WTC11 (cell line): Measurements from ENCODE around the gene UCHL3. TPM values are rescaled to one million over a fixed set of nuclear protein-coding genes. Genes with fewer than 3 reads are reported as not detected.

Experiments used
- ATAC-seq: fragments of 200-7000 bp; cut with Tn5 transposase; 2 replicates; pipeline ENCODE4 v1.10.0; 2021; ENCODE audit warnings: mild to moderate bottlenecking, moderate library complexity
- CTCF ChIA-PET: fragments of 300-600 bp; sonication (Branson Sonifier 250); formaldehyde crosslinking; loops from one replicate; lab custom pipeline; 2021; ENCODE audit warnings: antibody characterized with exemption; lab: Charles Lee
- POLR2A ChIA-PET: fragments of 350-600 bp; sonication (Branson Sonifier 250); formaldehyde crosslinking; loops from one replicate; lab custom pipeline; 2021; ENCODE audit warnings: antibody characterized with exemption; lab: Charles Lee
- DNase-seq: peaks from one replicate; pipeline ENCODE4 v3.0.0; 2021; ENCODE audit warnings: low spot score
- H3K27ac Mint-ChIP-seq: 2 replicates; pipeline ENCODE4 v1.8.0; 2021; ENCODE audit warnings: mixed read lengths
- H3K27me3 Mint-ChIP-seq: 2 replicates; pipeline ENCODE4 v1.8.0; 2021; ENCODE audit warnings: low read depth, mild to moderate bottlenecking, moderate library complexity, mixed read lengths
- H3K36me3 Mint-ChIP-seq: 2 replicates; pipeline ENCODE4 v1.8.0; 2021; ENCODE audit warnings: mixed read lengths
- H3K4me1 Mint-ChIP-seq: 2 replicates; pipeline ENCODE4 v1.8.0; 2022; ENCODE audit warnings: mixed read lengths
- H3K4me3 Mint-ChIP-seq: 2 replicates; pipeline ENCODE4 v1.8.0; 2021; ENCODE audit warnings: mild to moderate bottlenecking, moderate library complexity, mixed read lengths
- H3K9me3 Mint-ChIP-seq: 2 replicates; pipeline ENCODE4 v1.8.0; 2021; ENCODE audit warnings: mixed read lengths
- CREB1 ChIP-seq: sonication (generic); formaldehyde crosslinking; IDR thresholded peaks from 2 replicates; pipeline ENCODE4 v1.8.0; 2023; ENCODE audit warnings: mild to moderate bottlenecking, missing genetic modification reagents
- EMX1 ChIP-seq: fragments of 250-450 bp; sonication (Bioruptor Pico); IDR thresholded peaks from 2 replicates; pipeline ENCODE4 v1.8.0; 2021; ENCODE audit warnings: mild to moderate bottlenecking
- GTF2I ChIP-seq: fragments of 250-450 bp; sonication (Bioruptor Pico); conservative IDR thresholded peaks from 2 replicates; pipeline ENCODE4 v1.4.0; 2021; ENCODE audit warnings: mild to moderate bottlenecking
- JUN ChIP-seq: sonication (generic); formaldehyde crosslinking; IDR thresholded peaks from 2 replicates; pipeline ENCODE4 v1.8.0; 2023; ENCODE audit warnings: mild to moderate bottlenecking, missing genetic modification reagents
- MXD4 ChIP-seq: fragments of 250-450 bp; sonication (Bioruptor Pico); IDR thresholded peaks from 2 replicates; pipeline ENCODE4 v1.8.0; 2021; ENCODE audit warnings: mild to moderate bottlenecking, moderate library complexity, borderline replicate concordance
- NFYB ChIP-seq: sonication (generic); formaldehyde crosslinking; conservative IDR thresholded peaks from 2 replicates; pipeline ENCODE4 v1.8.0; 2022; ENCODE audit warnings: low read depth, missing genetic modification reagents
- NR3C1 ChIP-seq: sonication (generic); formaldehyde crosslinking; conservative IDR thresholded peaks from 2 replicates; pipeline ENCODE4 v1.8.1; 2023; ENCODE audit warnings: low read depth, mild to moderate bottlenecking, missing genetic modification reagents
- TCF7 ChIP-seq: sonication (generic); formaldehyde crosslinking; IDR thresholded peaks from 2 replicates; pipeline ENCODE4 v1.8.0; 2022; ENCODE audit warnings: mild to moderate bottlenecking, low read depth, missing genetic modification reagents, moderate library complexity
- ZNF121 ChIP-seq: sonication (generic); formaldehyde crosslinking; IDR thresholded peaks from 2 replicates; pipeline ENCODE4 v1.8.0; 2023; ENCODE audit warnings: missing genetic modification reagents
- ZNF396 ChIP-seq: fragments of 250-450 bp; sonication (Bioruptor Pico); IDR thresholded peaks from 2 replicates; pipeline ENCODE4 v1.8.0; 2021; ENCODE audit warnings: mild to moderate bottlenecking, moderate library complexity, borderline replicate concordance
- ZNF416 ChIP-seq: fragments of 250-450 bp; sonication (Bioruptor Pico); IDR thresholded peaks from 2 replicates; pipeline ENCODE4 v1.9.0; 2021; ENCODE audit warnings: mild to moderate bottlenecking, inconsistent platforms
- ZNF671 ChIP-seq: fragments of 250-450 bp; sonication (Bioruptor Pico); IDR thresholded peaks from 2 replicates; pipeline ENCODE4 v1.8.0; 2021; ENCODE audit warnings: mild to moderate bottlenecking
- total RNA-seq: library from RNA; stranded (reverse); gene quantifications from 3 replicates; pipeline ENCODE4 v1.2.3, GENCODE V29; 2021
- TF ChIP-seq, protein P1 (sequence below): sonication (generic); formaldehyde crosslinking; IDR thresholded peaks from 2 replicates; pipeline ENCODE4 v1.8.0; 2023; ENCODE audit warnings: missing genetic modification reagents, mild to moderate bottlenecking, borderline replicate concordance
- TF ChIP-seq, protein P2 (sequence below): sonication (generic); formaldehyde crosslinking; IDR thresholded peaks from 2 replicates; pipeline ENCODE4 v1.8.1; 2022; ENCODE audit warnings: low read depth, missing genetic modification reagents, borderline replicate concordance
- TF ChIP-seq, protein P3 (sequence below): sonication (generic); formaldehyde crosslinking; IDR thresholded peaks from 2 replicates; pipeline ENCODE4 v1.8.0; 2023; ENCODE audit warnings: missing genetic modification reagents
- TF ChIP-seq, protein P4 (sequence below): fragments of 250-450 bp; sonication (Bioruptor Pico); IDR thresholded peaks from 2 replicates; pipeline ENCODE4 v2.1.2; 2022; ENCODE audit warnings: mild to moderate bottlenecking, moderate library complexity
- TF ChIP-seq, protein P5 (sequence below): sonication (generic); formaldehyde crosslinking; IDR thresholded peaks from 2 replicates; pipeline ENCODE4 v1.8.0; 2022; ENCODE audit warnings: mild to moderate bottlenecking, missing genetic modification reagents
- TF ChIP-seq, protein P6 (sequence below): fragments of 250-450 bp; sonication (Bioruptor Pico); IDR thresholded peaks from 2 replicates; pipeline ENCODE4 v1.8.0; 2021; ENCODE audit warnings: mild to moderate bottlenecking

The UCHL3 gene
- total RNA-seq, 1 experiment from 2014 or later = 46.9 TPM

DNA sequence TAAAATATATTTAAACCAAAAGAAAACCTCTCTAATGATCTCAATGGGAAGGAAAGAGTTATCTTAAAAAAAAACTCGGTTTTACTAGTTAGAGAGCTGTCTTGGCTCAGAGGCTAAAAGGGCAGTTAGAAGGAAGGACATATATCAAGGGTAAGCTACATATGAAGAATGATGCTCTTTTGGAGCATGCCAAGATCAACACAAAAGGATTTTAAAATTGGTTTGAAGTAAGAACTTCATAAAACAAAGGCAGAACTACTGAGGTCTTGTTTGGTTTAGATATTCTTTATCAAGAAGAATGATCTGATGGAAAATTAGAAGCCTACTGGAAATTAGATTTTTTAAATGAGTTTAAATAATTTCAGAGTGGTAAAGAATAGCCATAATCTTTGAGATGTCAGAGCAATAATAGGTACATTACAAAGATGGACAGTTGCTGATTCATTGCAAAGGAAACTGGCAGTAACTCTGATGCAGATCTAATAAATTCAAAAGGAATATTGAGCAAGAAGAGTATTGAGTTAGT, 47.1 kb downstream of the UCHL3 start (continued):
- TF ChIP-seq, protein P1, sequence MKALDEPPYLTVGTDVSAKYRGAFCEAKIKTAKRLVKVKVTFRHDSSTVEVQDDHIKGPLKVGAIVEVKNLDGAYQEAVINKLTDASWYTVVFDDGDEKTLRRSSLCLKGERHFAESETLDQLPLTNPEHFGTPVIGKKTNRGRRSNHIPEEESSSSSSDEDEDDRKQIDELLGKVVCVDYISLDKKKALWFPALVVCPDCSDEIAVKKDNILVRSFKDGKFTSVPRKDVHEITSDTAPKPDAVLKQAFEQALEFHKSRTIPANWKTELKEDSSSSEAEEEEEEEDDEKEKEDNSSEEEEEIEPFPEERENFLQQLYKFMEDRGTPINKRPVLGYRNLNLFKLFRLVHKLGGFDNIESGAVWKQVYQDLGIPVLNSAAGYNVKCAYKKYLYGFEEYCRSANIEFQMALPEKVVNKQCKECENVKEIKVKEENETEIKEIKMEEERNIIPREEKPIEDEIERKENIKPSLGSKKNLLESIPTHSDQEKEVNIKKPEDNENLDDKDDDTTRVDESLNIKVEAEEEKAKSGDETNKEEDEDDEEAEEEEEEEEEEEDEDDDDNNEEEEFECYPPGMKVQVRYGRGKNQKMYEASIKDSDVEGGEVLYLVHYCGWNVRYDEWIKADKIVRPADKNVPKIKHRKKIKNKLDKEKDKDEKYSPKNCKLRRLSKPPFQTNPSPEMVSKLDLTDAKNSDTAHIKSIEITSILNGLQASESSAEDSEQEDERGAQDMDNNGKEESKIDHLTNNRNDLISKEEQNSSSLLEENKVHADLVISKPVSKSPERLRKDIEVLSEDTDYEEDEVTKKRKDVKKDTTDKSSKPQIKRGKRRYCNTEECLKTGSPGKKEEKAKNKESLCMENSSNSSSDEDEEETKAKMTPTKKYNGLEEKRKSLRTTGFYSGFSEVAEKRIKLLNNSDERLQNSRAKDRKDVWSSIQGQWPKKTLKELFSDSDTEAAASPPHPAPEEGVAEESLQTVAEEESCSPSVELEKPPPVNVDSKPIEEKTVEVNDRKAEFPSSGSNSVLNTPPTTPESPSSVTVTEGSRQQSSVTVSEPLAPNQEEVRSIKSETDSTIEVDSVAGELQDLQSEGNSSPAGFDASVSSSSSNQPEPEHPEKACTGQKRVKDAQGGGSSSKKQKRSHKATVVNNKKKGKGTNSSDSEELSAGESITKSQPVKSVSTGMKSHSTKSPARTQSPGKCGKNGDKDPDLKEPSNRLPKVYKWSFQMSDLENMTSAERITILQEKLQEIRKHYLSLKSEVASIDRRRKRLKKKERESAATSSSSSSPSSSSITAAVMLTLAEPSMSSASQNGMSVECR (CRISPR knock-in tag) = no peak
- TF ChIP-seq NFYB (CRISPR knock-in tag) = no peak

DNA sequence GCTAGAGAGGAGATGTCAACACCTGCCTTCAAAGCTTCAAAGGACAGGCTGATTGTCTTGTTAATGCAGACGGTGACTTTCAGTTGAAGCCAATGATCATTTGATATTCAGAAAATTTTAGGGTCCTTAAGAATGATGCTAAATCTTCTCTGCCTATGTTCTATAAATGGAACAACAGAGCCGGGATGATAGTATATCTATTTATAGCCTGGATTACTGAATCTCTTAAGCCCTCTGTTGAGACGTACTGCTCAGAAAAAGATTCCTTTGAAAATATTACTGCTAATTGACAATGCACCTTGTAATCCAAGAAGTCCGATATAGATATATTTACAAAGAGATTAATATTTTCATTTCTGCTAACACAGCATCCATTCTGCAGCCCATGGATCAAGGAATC, 50.8 kb downstream of the UCHL3 start:
- Mint-ChIP-seq H3K4me3 (no peak overlapping the region), H3K9me3 (peaks cover 8% of the 10 kb centered on the region; the same call in 1 of the 2 replicates), H3K36me3 (peaks cover 14% of the 10 kb centered on the region), H3K4me1 (no peaks in the 10 kb centered on the region), H3K27me3 (no peaks in the 10 kb centered on the region), H3K27ac (no peak overlapping the region)
- DNase-seq = no peak
- ChIA-PET CTCF (no interaction called here), POLR2A (no interaction called here)
- ATAC-seq = no peak
- TF ChIP-seq, protein P2, sequence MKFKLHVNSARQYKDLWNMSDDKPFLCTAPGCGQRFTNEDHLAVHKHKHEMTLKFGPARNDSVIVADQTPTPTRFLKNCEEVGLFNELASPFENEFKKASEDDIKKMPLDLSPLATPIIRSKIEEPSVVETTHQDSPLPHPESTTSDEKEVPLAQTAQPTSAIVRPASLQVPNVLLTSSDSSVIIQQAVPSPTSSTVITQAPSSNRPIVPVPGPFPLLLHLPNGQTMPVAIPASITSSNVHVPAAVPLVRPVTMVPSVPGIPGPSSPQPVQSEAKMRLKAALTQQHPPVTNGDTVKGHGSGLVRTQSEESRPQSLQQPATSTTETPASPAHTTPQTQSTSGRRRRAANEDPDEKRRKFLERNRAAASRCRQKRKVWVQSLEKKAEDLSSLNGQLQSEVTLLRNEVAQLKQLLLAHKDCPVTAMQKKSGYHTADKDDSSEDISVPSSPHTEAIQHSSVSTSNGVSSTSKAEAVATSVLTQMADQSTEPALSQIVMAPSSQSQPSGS (CRISPR knock-in tag) = no peak
- TF ChIP-seq, protein P3, sequence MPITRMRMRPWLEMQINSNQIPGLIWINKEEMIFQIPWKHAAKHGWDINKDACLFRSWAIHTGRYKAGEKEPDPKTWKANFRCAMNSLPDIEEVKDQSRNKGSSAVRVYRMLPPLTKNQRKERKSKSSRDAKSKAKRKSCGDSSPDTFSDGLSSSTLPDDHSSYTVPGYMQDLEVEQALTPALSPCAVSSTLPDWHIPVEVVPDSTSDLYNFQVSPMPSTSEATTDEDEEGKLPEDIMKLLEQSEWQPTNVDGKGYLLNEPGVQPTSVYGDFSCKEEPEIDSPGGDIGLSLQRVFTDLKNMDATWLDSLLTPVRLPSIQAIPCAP (CRISPR knock-in tag) = no peak
- no peak for TF ChIP-seq CREB1 (CRISPR knock-in tag)
- TF ChIP-seq ZNF416 (CRISPR knock-in tag) = no peak
- TF ChIP-seq, protein P4, sequence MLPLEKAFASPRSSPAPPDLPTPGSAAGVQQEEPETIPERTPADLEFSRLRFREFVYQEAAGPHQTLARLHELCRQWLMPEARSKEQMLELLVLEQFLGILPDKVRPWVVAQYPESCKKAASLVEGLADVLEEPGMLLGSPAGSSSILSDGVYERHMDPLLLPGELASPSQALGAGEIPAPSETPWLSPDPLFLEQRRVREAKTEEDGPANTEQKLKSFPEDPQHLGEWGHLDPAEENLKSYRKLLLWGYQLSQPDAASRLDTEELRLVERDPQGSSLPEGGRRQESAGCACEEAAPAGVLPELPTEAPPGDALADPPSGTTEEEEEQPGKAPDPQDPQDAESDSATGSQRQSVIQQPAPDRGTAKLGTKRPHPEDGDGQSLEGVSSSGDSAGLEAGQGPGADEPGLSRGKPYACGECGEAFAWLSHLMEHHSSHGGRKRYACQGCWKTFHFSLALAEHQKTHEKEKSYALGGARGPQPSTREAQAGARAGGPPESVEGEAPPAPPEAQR (CRISPR knock-in tag) = no peak

DNA sequence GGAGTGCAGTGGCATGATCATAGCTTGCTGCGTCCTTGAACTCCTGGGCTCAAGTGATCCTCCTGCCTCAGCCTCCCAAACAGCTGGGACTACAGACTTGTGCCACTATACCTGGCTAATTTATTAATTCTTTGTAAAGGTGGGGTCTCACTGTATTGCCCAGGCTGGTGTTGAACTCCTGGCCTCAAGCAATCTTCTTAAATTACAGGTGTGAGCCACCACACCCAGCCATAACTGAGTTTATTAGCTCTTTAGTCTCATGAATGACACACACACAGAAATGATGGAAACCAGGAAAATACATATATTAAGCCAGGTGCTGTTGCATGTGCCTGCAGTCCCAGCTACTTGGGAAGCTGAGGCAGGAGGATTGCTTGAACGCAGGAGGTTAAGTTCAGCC, 53.4 kb downstream of the UCHL3 start:
- no peak overlapping the region for H3K4me3 Mint-ChIP-seq
- peaks cover 7% of the 10 kb centered on the region; the same call in 1 of the 2 replicates for H3K9me3 Mint-ChIP-seq

DNA sequence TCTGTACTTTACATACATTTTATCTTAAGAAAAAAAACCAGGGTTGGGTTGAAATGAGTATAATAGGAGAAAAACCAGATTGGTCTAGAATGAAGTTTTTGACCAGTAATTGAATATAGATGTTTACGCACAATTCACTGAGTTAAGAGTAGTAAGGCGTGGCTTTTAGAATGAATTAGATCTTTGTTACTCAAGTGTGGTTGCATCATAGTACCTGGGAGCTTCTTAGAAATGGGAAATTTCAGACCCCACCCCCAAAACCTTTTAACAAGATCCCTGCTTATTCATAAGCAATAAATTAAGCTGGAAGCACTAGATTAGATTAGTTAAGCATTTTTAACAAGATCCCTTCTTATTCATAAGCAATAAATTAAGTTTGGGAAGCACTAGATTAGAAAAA, 57.9 kb downstream of the UCHL3 start:
- ChIA-PET POLR2A (no interaction called here), CTCF (interaction anchor here (0.8 kb wide), 1 partner anchor 16 kb away, joined by 3 read pairs; no protein-coding TSS in a partner anchor)
- Mint-ChIP-seq H3K27me3 (no peaks in the 10 kb centered on the region), H3K4me3 (no peak overlapping the region), H3K27ac (no peak overlapping the region), H3K36me3 (no peaks in the 10 kb centered on the region), H3K9me3 (no peaks in the 10 kb centered on the region), H3K4me1 (no peaks in the 10 kb centered on the region)
- DNase-seq = no peak
- ATAC-seq = no peak
- no peak for TF ChIP-seq MXD4
- TF ChIP-seq GTF2I (CRISPR knock-in tag) = no peak
- no peak for TF ChIP-seq NFYB (CRISPR knock-in tag)
- no peak for TF ChIP-seq TCF7
- no peak for TF ChIP-seq NR3C1
- TF ChIP-seq EMX1 (CRISPR knock-in tag) = no peak
- TF ChIP-seq ZNF396 = no peak
- TF ChIP-seq JUN (CRISPR knock-in tag) = no peak
- no peak for TF ChIP-seq ZNF671 (CRISPR knock-in tag)
- TF ChIP-seq, protein P5, sequence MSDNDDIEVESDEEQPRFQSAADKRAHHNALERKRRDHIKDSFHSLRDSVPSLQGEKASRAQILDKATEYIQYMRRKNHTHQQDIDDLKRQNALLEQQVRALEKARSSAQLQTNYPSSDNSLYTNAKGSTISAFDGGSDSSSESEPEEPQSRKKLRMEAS (CRISPR knock-in tag) = no peak

More for the DNA sequence above, 53.4 kb downstream of the UCHL3 start:
- no peaks in the 10 kb centered on the region for H3K4me1 Mint-ChIP-seq
- no peaks in the 10 kb centered on the region for H3K27me3 Mint-ChIP-seq
- ChIA-PET POLR2A (no interaction called here), CTCF (no interaction called here)
- no peak for DNase-seq
- TF ChIP-seq, protein P6, sequence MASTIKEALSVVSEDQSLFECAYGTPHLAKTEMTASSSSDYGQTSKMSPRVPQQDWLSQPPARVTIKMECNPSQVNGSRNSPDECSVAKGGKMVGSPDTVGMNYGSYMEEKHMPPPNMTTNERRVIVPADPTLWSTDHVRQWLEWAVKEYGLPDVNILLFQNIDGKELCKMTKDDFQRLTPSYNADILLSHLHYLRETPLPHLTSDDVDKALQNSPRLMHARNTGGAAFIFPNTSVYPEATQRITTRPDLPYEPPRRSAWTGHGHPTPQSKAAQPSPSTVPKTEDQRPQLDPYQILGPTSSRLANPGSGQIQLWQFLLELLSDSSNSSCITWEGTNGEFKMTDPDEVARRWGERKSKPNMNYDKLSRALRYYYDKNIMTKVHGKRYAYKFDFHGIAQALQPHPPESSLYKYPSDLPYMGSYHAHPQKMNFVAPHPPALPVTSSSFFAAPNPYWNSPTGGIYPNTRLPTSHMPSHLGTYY (CRISPR knock-in tag) = no peak
- TF ChIP-seq ZNF121 (CRISPR knock-in tag) = peak; percentile 73
- no peak overlapping the region for H3K27ac Mint-ChIP-seq
- no peak for ATAC-seq
- peaks cover 11% of the 10 kb centered on the region for H3K36me3 Mint-ChIP-seq
